HFF-Myc (cell line): ENCODE measurements around the gene EPG5.
"Not testable (repeated sequence)": the region's sequence is repeated elsewhere in the genome, so short reads cannot be mapped to it uniquely, and the experiment has no call there.

Source experiments
- DNase-seq: peaks from one replicate; pipeline ENCODE4 v3.0.0-alpha.2; 2011; ENCODE audit warnings: low read depth; ENCODE audit errors: extremely low read depth
- H3K4me3 ChIP-seq: replicated peaks from 2 replicates; pipeline ENCODE4 v1.5.1; 2011; ENCODE audit warnings: low read depth, mild to moderate bottlenecking, control low read depth, low read length
- CTCF ChIP-seq: IDR thresholded peaks from 2 replicates; pipeline ENCODE4 v1.5.1; 2012; ENCODE audit warnings: mild to moderate bottlenecking, low read depth, low read length, control low read depth; ENCODE audit errors: missing control alignments

EPG5 gene

GRCh38 chr18:45962461-45962860 is 4.7 kb downstream of the EPG5 start:
- no peak for DNase-seq
- TF ChIP-seq CTCF, result no peak
- no peak overlapping the region for H3K4me3 ChIP-seq

GRCh38 chr18:45959484-45959883 is 7.6 kb downstream of the EPG5 start:
- DNase-seq, H3K4me3 ChIP-seq: not testable (repeated sequence)

- no peak overlapping the region for H3K4me3 ChIP-seq
- DNase-seq, result no peak
- TF ChIP-seq CTCF, result no peak
Measured at GRCh38 chr18:45958730-45959129, 8.4 kb downstream of the EPG5 start.

DNA sequence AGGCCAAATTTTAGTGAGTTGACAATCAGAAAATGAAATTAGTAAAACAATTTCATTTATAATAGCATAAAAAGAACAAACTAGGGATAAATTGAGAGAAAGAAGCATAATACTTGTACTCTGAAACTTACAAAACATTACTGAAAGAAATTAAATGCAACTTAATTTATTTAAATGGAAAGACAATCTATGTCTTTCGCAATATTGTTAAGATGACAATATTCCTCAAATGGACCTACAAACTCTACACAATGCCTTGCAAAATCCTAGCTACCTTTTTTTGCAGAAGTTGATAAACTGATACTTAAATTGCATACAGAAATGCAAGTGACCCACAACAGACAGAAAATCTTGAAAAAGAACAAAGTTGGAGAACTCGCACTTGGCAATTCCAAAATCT is 9.1 kb downstream of the EPG5 start:
- no peak overlapping the region for H3K4me3 ChIP-seq
- no peak for TF ChIP-seq CTCF
- no peak for DNase-seq

DNA sequence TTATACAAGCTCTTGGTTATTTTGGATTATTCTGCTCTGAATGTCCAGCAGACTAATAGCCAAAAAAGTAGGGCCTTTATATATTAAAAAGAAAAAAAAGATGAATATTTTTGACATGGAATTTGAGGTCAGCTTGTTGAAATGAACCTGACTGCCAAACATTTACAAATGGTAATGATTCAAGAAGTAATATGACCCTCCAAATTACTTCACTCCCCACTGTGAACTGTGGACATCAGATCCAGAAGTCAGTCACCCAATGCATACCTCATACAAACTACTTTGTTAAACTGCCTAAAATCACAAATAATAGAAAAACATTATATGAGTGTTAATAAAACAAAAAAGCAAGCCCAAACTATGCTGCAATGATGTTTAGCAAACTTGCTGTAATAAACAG is 10.0 kb downstream of the EPG5 start:
- no peak for DNase-seq
- no peak for TF ChIP-seq CTCF
- H3K4me3 ChIP-seq, result no peak overlapping the region

DNA sequence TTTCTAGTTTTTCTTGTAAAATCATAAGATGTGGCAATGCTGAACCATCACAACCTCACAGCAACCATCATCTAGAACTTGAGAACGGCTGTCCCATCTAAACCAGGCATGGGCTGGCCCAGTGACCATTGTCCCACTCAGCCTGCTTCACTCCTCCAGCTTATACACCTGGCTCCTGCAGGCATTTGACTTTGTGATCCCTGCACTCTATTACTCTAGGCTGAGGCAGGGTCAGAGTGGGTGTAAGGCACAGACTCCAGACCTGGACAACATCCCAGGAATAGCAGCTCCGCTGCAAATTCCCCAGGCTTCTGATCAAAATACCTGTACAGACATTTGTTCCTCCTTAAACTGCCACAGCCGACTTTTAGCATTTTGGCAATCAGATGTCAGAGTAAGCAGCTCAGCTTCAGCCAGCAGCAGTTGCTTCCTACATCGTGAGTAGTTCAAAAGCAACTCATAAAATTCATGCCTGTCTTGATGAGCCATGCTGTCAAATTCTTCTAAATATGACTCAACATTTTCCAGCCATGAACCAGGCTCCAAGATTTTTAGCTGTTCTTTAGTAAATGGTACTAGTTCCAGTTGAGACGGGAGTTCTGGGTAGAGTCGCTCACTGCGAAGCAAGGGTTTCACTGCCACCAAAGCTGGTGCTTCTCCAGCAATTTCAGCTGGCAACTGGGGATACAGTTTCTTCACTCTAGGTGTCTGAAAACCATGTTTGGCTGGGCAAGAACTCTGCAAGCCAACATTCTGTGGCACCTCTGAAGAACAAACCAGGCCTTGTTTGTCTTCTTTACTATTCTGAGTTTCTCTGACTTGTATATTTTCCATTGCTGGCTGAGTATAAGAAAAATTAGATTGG is 12.8 kb downstream of the EPG5 start:
- no peak overlapping the region for H3K4me3 ChIP-seq
- peak; percentile 37 for DNase-seq
- TF ChIP-seq CTCF, result no peak

- no peak overlapping the region for H3K4me3 ChIP-seq
- DNase-seq, result no peak
- TF ChIP-seq CTCF, result no peak
Measured at GRCh38 chr18:45951016-45951714, 16.0 kb downstream of the EPG5 start.
